SH-SY5Y (cell line): Measurements from ENCODE around the gene EHD1.

Experiments
- GATA2 ChIP-seq: IDR thresholded peaks from 2 replicates; pipeline ENCODE4 v1.6.1; 2011; ENCODE audit warnings: mild to moderate bottlenecking, low read depth, low read length
- GATA3 ChIP-seq: IDR thresholded peaks from 2 replicates; pipeline ENCODE4 v1.6.1; 2011; ENCODE audit warnings: low read depth, mild to moderate bottlenecking, low read length, moderate library complexity

GRCh38 chr11:64878494-64879243 lies at the start of gene EHD1:
- TF ChIP-seq GATA3 (no peak), GATA2 (no peak)
